ENCODE data around the gene PTMS.

GRCh38 chr12:6784761-6785160 lies 18.6 kb downstream of the PTMS start:
- TF ChIP-seq ZNF121 (tag by site-specific recombination; IDR thresholded peaks at IDR 0.05) (no peak), ZNF324 (tag by site-specific recombination; IDR thresholded peaks at IDR 0.05) (no peak), ZBTB26 (tag by site-specific recombination; optimal IDR thresholded peaks at IDR 0.05) (no peak), CTCF (tag by site-specific recombination; IDR thresholded peaks at IDR 0.05) (no peak), MZF1 (tag by site-specific recombination; IDR thresholded peaks at IDR 0.05; ENCODE audit: borderline replicate concordance) (no peak), ZNF24 (tag by site-specific recombination; IDR thresholded peaks at IDR 0.05) (no peak), ZNF626 (tag by site-specific recombination; IDR thresholded peaks at IDR 0.05) (no peak), ELK4 (IDR thresholded peaks at IDR 0.05; ENCODE audit: borderline replicate concordance, low read depth, low read length) (no peak), ZEB2 (tag by site-specific recombination; IDR thresholded peaks at IDR 0.05) (no peak), ZNF174 (tag by site-specific recombination; IDR thresholded peaks at IDR 0.05) (no peak), ZNF416 (tag by site-specific recombination; IDR thresholded peaks at IDR 0.05) (no peak), ZNF701 (tag by site-specific recombination; IDR thresholded peaks at IDR 0.05) (no peak), ZNF488 (tag by site-specific recombination; IDR thresholded peaks at IDR 0.05) (no peak), YY1 (tag by site-specific recombination; IDR thresholded peaks at IDR 0.05) (no peak)
